HG03565 (cell line): ENCODE data around the gene TMPRSS3.

Experiments used
- ATAC-seq: cut with Tn5 transposase; IDR thresholded peaks from one replicate; pipeline ENCODE4 v1.9.1; 2021; ENCODE audit warnings: mild to moderate bottlenecking, moderate library complexity; ENCODE audit not compliant: unreplicated experiment

Gene TMPRSS3

GRCh38 chr21:42338729-42339715 lies 56.8 kb downstream of the TMPRSS3 start:
- ATAC-seq: no peak

- ATAC-seq: no peak
Observed at GRCh38 chr21:42337830-42338728, 57.8 kb downstream of the TMPRSS3 start.

GRCh38 chr21:42337276-42337675 lies 58.6 kb downstream of the TMPRSS3 start:
- ATAC-seq: no peak

GRCh38 chr21:42336054-42336453 lies 59.8 kb downstream of the TMPRSS3 start:
- ATAC-seq: no peak

GRCh38 chr21:42332557-42333317 lies 63.1 kb downstream of the TMPRSS3 start:
- no peak for ATAC-seq

GRCh38 chr21:42331660-42332059 lies 64.2 kb downstream of the TMPRSS3 start:
- ATAC-seq: no peak

GRCh38 chr21:42330380-42331371 lies 65.2 kb downstream of the TMPRSS3 start:
- no peak for ATAC-seq

GRCh38 chr21:42324896-42325295 lies 71.0 kb downstream of the TMPRSS3 start:
- no peak for ATAC-seq
